HepG2 (cell line): ENCODE results near the gene KIF19. TPM values are rescaled to one million over a fixed set of nuclear protein-coding genes. Genes with fewer than 3 reads are reported as not detected.

Source experiments
- ATAC-seq: fragments of 200-7000 bp; cut with Tn5 transposase; 3 replicates; pipeline ENCODE4 v1.9.1; 2020; ENCODE audit warnings: mild to moderate bottlenecking, moderate library complexity
- BruUV-seq: library from RNA; stranded (reverse); fragments of 400-500 nt; replicated peaks from 2 replicates; lab custom pipeline; 2021; lab: Mats Ljungman, UMichigan
- CTCF ChIA-PET: fragments of 300-600 bp; formaldehyde crosslinking; extraction: SDS; loops from one replicate; lab custom pipeline; 2021; ENCODE audit warnings: low total read pairs, inconsistent platforms, low intra/inter-chr PET ratio; lab: Yijun Ruan, JAX
- POLR2A ChIA-PET: fragments of 350-600 bp; sonication (Branson Sonifier 250); formaldehyde crosslinking; loops from one replicate; lab custom pipeline; 2020; ENCODE audit warnings: antibody characterized with exemption, inconsistent platforms; lab: Yijun Ruan, JAX
- DNase-seq: peaks from one replicate; pipeline ENCODE4 v3.0.0-alpha.2; 2015; ENCODE audit warnings: low spot score
- FAIRE-seq: peaks from 3 replicates; lab custom pipeline; 2011; peaks lifted over from hg19 to GRCh38; lab: Jason Lieb, UNC
- H2AFZ ChIP-seq: one replicate; pipeline ENCODE4 v1.6.1; 2011; ENCODE audit warnings: low read length, inconsistent platforms
- H3K27ac ChIP-seq: fragments of 300-600 bp; 3 replicates; pipeline ENCODE4 v1.8.0; 2011; ENCODE audit warnings: mixed run types, mild to moderate bottlenecking, mixed read lengths, low read length, inconsistent platforms; ENCODE audit not compliant: insufficient read depth; ENCODE audit errors: extremely low read length
- H3K27me3 ChIP-seq, 2 experiments: fragments of 200-600 bp in 1 of 2; 2 replicates in 1 of 2; 3 replicates in 1 of 2; pipeline versions ENCODE4 v1.6.0 to v1.8.0; 2011; ENCODE audit warnings: low read length in 2 of 2, mild to moderate bottlenecking in 2 of 2, moderate library complexity in 2 of 2, inconsistent platforms in 1 of 2; ENCODE audit not compliant: insufficient read depth in 2 of 2, control insufficient read depth in 1 of 2
- H3K36me3 ChIP-seq, 2 experiments: fragments of 200-600 bp in 1 of 2; replicated peaks in 1 of 2; 2 replicates in 1 of 2; 3 replicates in 1 of 2; pipeline versions ENCODE4 v1.5.1 to v1.8.0; 2011; ENCODE audit warnings: low read length in 2 of 2, inconsistent platforms in 1 of 2; ENCODE audit not compliant: insufficient read depth in 2 of 2, control insufficient read depth in 1 of 2
- H3K4me1 ChIP-seq: 2 replicates; pipeline ENCODE4 v1.5.1; 2012; ENCODE audit warnings: low read length, inconsistent platforms; ENCODE audit not compliant: insufficient read depth
- H3K4me2 ChIP-seq: 2 replicates; pipeline ENCODE4 v1.6.0; 2011; ENCODE audit warnings: low read depth, low read length, inconsistent platforms
- H3K4me3 ChIP-seq, 3 experiments: fragments of 200-600 bp in 1 of 3; sonication (generic), shearing (Covaris generic) in 1 of 3; replicated peaks in 1 of 3; 2 replicates each; pipeline ENCODE4 v1.5.1; 2011 to 2016; ENCODE audit warnings: low read length in 3 of 3, inconsistent platforms in 2 of 3, low read depth in 2 of 3, mild to moderate bottlenecking in 2 of 3, control low read depth in 1 of 3, mixed read lengths in 1 of 3; ENCODE audit not compliant: insufficient read depth in 1 of 3
- H3K79me2 ChIP-seq: one replicate; pipeline ENCODE4 v1.6.1; 2011; ENCODE audit warnings: low read length, inconsistent platforms; ENCODE audit not compliant: insufficient read depth
- H3K9ac ChIP-seq: 2 replicates; pipeline ENCODE4 v1.6.0; 2011; ENCODE audit warnings: mild to moderate bottlenecking, low read depth, low read length, inconsistent platforms; ENCODE audit not compliant: insufficient read depth
- H3K9me3 ChIP-seq: 2 replicates; pipeline ENCODE4 v1.5.1; 2012; ENCODE audit warnings: mild to moderate bottlenecking, low read length
- H4K20me1 ChIP-seq: 2 replicates; pipeline ENCODE4 v1.6.0; 2011; ENCODE audit warnings: inconsistent platforms, mild to moderate bottlenecking, low read length, moderate library complexity; ENCODE audit not compliant: insufficient read depth
- ARID4A ChIP-seq: sonication (generic); formaldehyde crosslinking; IDR thresholded peaks from 2 replicates; pipeline ENCODE4 v1.5.0; 2020; ENCODE audit warnings: mild to moderate bottlenecking, missing genetic modification reagents, borderline replicate concordance
- ELF1 ChIP-seq: sonication (generic); formaldehyde crosslinking; IDR thresholded peaks from 2 replicates; pipeline ENCODE4 v1.4.0; 2020; ENCODE audit warnings: missing genetic modification reagents
- ESRRA ChIP-seq: sonication (generic); formaldehyde crosslinking; IDR thresholded peaks from 2 replicates; pipeline ENCODE4 v1.5.1; 2020; ENCODE audit warnings: mild to moderate bottlenecking, low read depth, missing genetic modification reagents
- POGK ChIP-seq: sonication (generic); formaldehyde crosslinking; conservative IDR thresholded peaks from 2 replicates; pipeline ENCODE4 v1.8.0; 2022; ENCODE audit warnings: mild to moderate bottlenecking, moderate library complexity, missing genetic modification reagents
- ZNF180 ChIP-seq: sonication (generic); formaldehyde crosslinking; IDR thresholded peaks from 2 replicates; pipeline ENCODE4 v1.4.0; 2020; ENCODE audit warnings: low read depth, missing genetic modification reagents, borderline replicate concordance
- ZNF274 ChIP-seq: sonication (generic); formaldehyde crosslinking; IDR thresholded peaks from 2 replicates; pipeline ENCODE4 v1.5.1; 2020; ENCODE audit warnings: mild to moderate bottlenecking, missing genetic modification reagents
- ZNF446 ChIP-seq: sonication (generic); formaldehyde crosslinking; IDR thresholded peaks from 2 replicates; pipeline ENCODE4 v1.5.0; 2020; ENCODE audit warnings: mild to moderate bottlenecking, missing genetic modification reagents
- ZNF557 ChIP-seq: sonication (generic); formaldehyde crosslinking; IDR thresholded peaks from 2 replicates; pipeline ENCODE4 v1.4.0; 2020; ENCODE audit warnings: missing genetic modification reagents
- ZNF772 ChIP-seq: sonication (generic); formaldehyde crosslinking; IDR thresholded peaks from 2 replicates; pipeline ENCODE4 v1.5.0; 2020; ENCODE audit warnings: mild to moderate bottlenecking, missing genetic modification reagents
- ZSCAN21 ChIP-seq: sonication (generic); formaldehyde crosslinking; IDR thresholded peaks from 2 replicates; pipeline ENCODE4 v1.8.0; 2022; ENCODE audit warnings: mild to moderate bottlenecking, missing genetic modification reagents, moderate library complexity, borderline replicate concordance
- WGBS: methylation state at CpG from one replicate; pipeline ENCODE4 v1.1.6; 2017; ENCODE audit warnings: low lambda C conversion rate; 5-methylcytosine and 5-hydroxymethylcytosine counted together
- in situ Hi-C: cut with HindIII; loops from 2 replicates; pipeline ENCODE4 v1.10.0; 2017; ENCODE audit warnings: low pct_unique_long_range_greater_than_20kb; ENCODE audit not compliant: extremely low pct_ligation_motif_present
- intact Hi-C: fragments of 100-400 bp; cut with micrococcal nuclease; formaldehyde crosslinking; loops from one replicate; pipeline ENCODE4 v1.10.0; 2022; ENCODE audit not compliant: unreplicated experiment
- polyA plus RNA-seq, 8 experiments: library from polyadenylated mRNA; depleted of rRNA in 3 of 8; stranded (reverse) in 7 of 8; unstranded in 1 of 8; fragments of >200 nt; fragmentation: Illumina TruSeq in 4 of 8; extraction: Trizol in 4 of 8; gene quantifications; 2 replicates each; pipeline versions ENCODE4 v1.2.1 to v1.2.3, GENCODE V29; 2011 to 2016; ENCODE audit warnings: low read depth in 4 of 8, missing spikeins in 1 of 8, mixed read lengths in 1 of 8; ENCODE audit not compliant: insufficient read depth in 1 of 8
- total RNA-seq, 5 experiments: library from RNA; depleted of rRNA; stranded (reverse); fragments of >200 nt; fragmentation: Illumina TruSeq; extraction: Trizol; gene quantifications; 2 replicates each; pipeline ENCODE4 v1.2.3, GENCODE V29; 2016; ENCODE audit warnings: low read depth in 1 of 5
- TF ChIP-seq, protein P1 (sequence below): IDR thresholded peaks from 2 replicates; pipeline ENCODE4 v1.6.1; 2016
- TF ChIP-seq, protein P2 (sequence below): sonication (generic); formaldehyde crosslinking; IDR thresholded peaks from 2 replicates; pipeline ENCODE4 v1.9.0; 2021; ENCODE audit warnings: missing genetic modification reagents, mild to moderate bottlenecking, borderline replicate concordance

The KIF19 gene
- total and polyA plus RNA-seq, 2 of the 13 experiments (the other 11 are each of a cell fraction or from before 2014, with no cell fraction given), result not detected

- H3K27ac ChIP-seq, result no peak overlapping the region
- no peak for FAIRE-seq
- no peaks in the 10 kb centered on the region for H3K79me2 ChIP-seq
- intact Hi-C loops (no loop called here), in situ Hi-C loops (no loop called here)
- no peak overlapping the region for H2AFZ ChIP-seq
- H3K4me1 ChIP-seq, result no peaks in the 10 kb centered on the region
- no peaks in the 10 kb centered on the region; the same call in 1 of the 2 replicates for H4K20me1 ChIP-seq
- BruUV-seq, result no TSS peak
- H3K36me3 ChIP-seq, result no peaks in the 10 kb centered on the region
- WGBS, result 30% methylated on average over 8 of the region's 19 CpGs
- no peaks in the 10 kb centered on the region for H3K9me3 ChIP-seq
- no peak overlapping the region for H3K4me2 ChIP-seq
- ChIA-PET POLR2A (no interaction called here), CTCF (no interaction called here)
- DNase-seq, result no peak
- no peak overlapping the region for H3K9ac ChIP-seq
- TF ChIP-seq, protein P1, sequence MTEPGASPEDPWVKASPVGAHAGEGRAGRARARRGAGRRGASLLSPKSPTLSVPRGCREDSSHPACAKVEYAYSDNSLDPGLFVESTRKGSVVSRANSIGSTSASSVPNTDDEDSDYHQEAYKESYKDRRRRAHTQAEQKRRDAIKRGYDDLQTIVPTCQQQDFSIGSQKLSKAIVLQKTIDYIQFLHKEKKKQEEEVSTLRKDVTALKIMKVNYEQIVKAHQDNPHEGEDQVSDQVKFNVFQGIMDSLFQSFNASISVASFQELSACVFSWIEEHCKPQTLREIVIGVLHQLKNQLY (CRISPR knock-in tag), result no peak
- TF ChIP-seq ZSCAN21 (CRISPR knock-in tag), result no peak
- no peak for TF ChIP-seq ZNF180 (CRISPR knock-in tag)
- no peak for TF ChIP-seq ESRRA (CRISPR knock-in tag)
- TF ChIP-seq ZNF274 (CRISPR knock-in tag), result no peak
- TF ChIP-seq ELF1 (CRISPR knock-in tag), result no peak
- TF ChIP-seq ZNF446 (CRISPR knock-in tag), result no peak
- TF ChIP-seq, protein P2, sequence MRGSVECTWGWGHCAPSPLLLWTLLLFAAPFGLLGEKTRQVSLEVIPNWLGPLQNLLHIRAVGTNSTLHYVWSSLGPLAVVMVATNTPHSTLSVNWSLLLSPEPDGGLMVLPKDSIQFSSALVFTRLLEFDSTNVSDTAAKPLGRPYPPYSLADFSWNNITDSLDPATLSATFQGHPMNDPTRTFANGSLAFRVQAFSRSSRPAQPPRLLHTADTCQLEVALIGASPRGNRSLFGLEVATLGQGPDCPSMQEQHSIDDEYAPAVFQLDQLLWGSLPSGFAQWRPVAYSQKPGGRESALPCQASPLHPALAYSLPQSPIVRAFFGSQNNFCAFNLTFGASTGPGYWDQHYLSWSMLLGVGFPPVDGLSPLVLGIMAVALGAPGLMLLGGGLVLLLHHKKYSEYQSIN, result no peak
- TF ChIP-seq ZNF772, result no peak
- no peak for TF ChIP-seq ARID4A (CRISPR knock-in tag)
- no peak for TF ChIP-seq POGK (CRISPR knock-in tag)
- TF ChIP-seq ZNF557, result no peak
- H3K4me3 ChIP-seq, result no peak overlapping the region
- ATAC-seq, result no peak
- H3K27me3 ChIP-seq, result peaks cover 19 to 81% of the 10 kb centered on the region in 2 experiments
These were observed 23.1 kb downstream of the KIF19 start for GRCh38 chr17:74349120-74349519.
